Chondrocyte (in vitro differentiated cells): Measurements from ENCODE around the gene AKAP13. TPM values are rescaled to one million over a fixed set of nuclear protein-coding genes. Genes with fewer than 3 reads are reported as not detected.

Experiments used
- DNase-seq: peaks from one replicate; pipeline ENCODE4 v3.0.0; 2021; ENCODE audit warnings: mixed read lengths, low spot score
- H3K27ac Mint-ChIP-seq: one replicate; pipeline ENCODE4 v1.8.0; 2021; ENCODE audit warnings: mild to moderate bottlenecking, moderate library complexity, mixed read lengths; ENCODE audit not compliant: unreplicated experiment
- H3K27me3 Mint-ChIP-seq: 2 replicates; pipeline ENCODE4 v1.8.0; 2021; ENCODE audit warnings: low read depth, mixed read lengths
- H3K36me3 Mint-ChIP-seq: 2 replicates; pipeline ENCODE4 v1.8.0; 2021; ENCODE audit warnings: low read depth, mixed read lengths
- H3K4me1 Mint-ChIP-seq: 2 replicates; pipeline ENCODE4 v1.8.0; 2021; ENCODE audit warnings: low read depth, mild to moderate bottlenecking, mixed read lengths
- H3K4me3 Mint-ChIP-seq: one replicate; pipeline ENCODE4 v1.8.0; 2021; ENCODE audit warnings: mild to moderate bottlenecking, moderate library complexity, mixed read lengths; ENCODE audit not compliant: unreplicated experiment
- H3K9me3 Mint-ChIP-seq: 2 replicates; pipeline ENCODE4 v1.8.0; 2021; ENCODE audit warnings: low read depth, mixed read lengths
- total RNA-seq: library from RNA; stranded (reverse); gene quantifications from 3 replicates; pipeline ENCODE4 v1.2.1, GENCODE V29; 2021
- TF ChIP-seq, protein P1 (sequence below): fragments of 200-600 bp; sonication (generic); IDR thresholded peaks from 2 replicates; pipeline ENCODE4 v1.5.0; 2021; ENCODE audit warnings: antibody characterized with exemption, mild to moderate bottlenecking, moderate library complexity

Gene AKAP13
- total RNA-seq, 1 donor from 2014 or later: 80.6 TPM

- TF ChIP-seq, protein P1, sequence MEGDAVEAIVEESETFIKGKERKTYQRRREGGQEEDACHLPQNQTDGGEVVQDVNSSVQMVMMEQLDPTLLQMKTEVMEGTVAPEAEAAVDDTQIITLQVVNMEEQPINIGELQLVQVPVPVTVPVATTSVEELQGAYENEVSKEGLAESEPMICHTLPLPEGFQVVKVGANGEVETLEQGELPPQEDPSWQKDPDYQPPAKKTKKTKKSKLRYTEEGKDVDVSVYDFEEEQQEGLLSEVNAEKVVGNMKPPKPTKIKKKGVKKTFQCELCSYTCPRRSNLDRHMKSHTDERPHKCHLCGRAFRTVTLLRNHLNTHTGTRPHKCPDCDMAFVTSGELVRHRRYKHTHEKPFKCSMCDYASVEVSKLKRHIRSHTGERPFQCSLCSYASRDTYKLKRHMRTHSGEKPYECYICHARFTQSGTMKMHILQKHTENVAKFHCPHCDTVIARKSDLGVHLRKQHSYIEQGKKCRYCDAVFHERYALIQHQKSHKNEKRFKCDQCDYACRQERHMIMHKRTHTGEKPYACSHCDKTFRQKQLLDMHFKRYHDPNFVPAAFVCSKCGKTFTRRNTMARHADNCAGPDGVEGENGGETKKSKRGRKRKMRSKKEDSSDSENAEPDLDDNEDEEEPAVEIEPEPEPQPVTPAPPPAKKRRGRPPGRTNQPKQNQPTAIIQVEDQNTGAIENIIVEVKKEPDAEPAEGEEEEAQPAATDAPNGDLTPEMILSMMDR: no peak
- DNase-seq: peak; percentile 89
- H3K9me3 Mint-ChIP-seq: no peaks in the 10 kb centered on the region
- H3K4me3 Mint-ChIP-seq: no peak overlapping the region
- no peaks in the 10 kb centered on the region for H3K4me1 Mint-ChIP-seq
- no peaks in the 10 kb centered on the region for H3K36me3 Mint-ChIP-seq
- H3K27ac Mint-ChIP-seq: no peak overlapping the region
- H3K27me3 Mint-ChIP-seq: no peaks in the 10 kb centered on the region
These were observed 378.2 kb downstream of the AKAP13 start for GRCh38 chr15:85758655-85758978.

GRCh38 chr15:85759376-85759775 is 379.0 kb downstream of the AKAP13 start:
- Mint-ChIP-seq H3K4me1 (peaks cover 3% of the 10 kb centered on the region), H3K9me3 (no peaks in the 10 kb centered on the region), H3K27ac (no peak overlapping the region), H3K4me3 (no peak overlapping the region), H3K36me3 (no peaks in the 10 kb centered on the region), H3K27me3 (no peaks in the 10 kb centered on the region)
- TF ChIP-seq, protein P1: no peak
- peak; percentile 91 for DNase-seq

GRCh38 chr15:85760049-85760448 is 379.6 kb downstream of the AKAP13 start:
- no peak overlapping the region for H3K27ac Mint-ChIP-seq
- H3K4me1 Mint-ChIP-seq: peaks cover 8% of the 10 kb centered on the region
- peak; percentile 77 for DNase-seq

DNA sequence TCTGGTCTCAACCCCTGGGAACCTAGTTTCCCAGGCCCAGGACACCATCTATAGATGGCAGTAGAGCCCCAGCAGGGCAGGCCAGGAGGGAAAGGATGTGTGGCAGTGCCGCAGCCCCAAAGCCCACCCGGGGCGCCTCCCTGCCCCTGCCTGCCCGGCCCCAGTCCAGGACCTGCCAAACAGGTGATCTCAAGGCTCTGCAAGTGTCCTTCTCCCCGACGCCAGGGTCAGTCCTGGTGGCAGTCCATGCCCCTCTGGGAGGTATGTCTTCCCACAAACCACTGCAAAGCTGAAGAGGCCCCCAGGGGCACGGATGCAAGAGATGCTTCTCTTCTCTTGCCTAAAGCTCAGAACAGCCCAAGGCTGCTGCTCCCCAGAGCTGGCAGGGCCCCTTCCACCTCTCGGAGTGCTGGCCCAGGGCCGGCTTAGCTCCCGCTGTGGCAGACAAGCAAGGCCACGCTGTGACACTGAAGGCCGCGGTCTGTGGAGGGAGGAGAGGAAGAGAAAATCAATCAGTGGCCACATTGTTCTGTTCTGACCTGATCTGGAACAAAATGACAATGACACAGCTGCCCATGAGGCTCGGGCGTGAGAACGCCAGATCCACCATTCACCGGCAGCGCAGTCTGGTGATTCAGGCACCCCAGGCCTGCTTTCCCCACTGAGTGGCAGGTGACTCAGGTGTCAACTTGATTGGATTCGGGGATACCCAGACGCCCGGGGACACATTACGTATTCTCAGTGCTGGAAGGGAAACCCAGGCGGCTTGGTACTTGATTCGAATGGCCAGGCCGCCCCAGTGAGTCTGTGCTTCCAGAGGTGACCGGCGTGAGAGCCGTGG is 380.3 kb downstream of the AKAP13 start:
- H3K4me1 Mint-ChIP-seq: peaks cover 8% of the 10 kb centered on the region
- no peaks in the 10 kb centered on the region for H3K36me3 Mint-ChIP-seq
- no peaks in the 10 kb centered on the region for H3K27me3 Mint-ChIP-seq
- H3K27ac Mint-ChIP-seq: no peak overlapping the region
- DNase-seq: no peak
- no peak overlapping the region for H3K4me3 Mint-ChIP-seq
- no peaks in the 10 kb centered on the region for H3K9me3 Mint-ChIP-seq
- TF ChIP-seq, protein P1: peak; percentile 45

More at GRCh38 chr15:85760049-85760448, 379.6 kb downstream of the AKAP13 start:
- TF ChIP-seq, protein P1: no peak
- no peaks in the 10 kb centered on the region for H3K9me3 Mint-ChIP-seq
- H3K36me3 Mint-ChIP-seq: no peaks in the 10 kb centered on the region
- H3K4me3 Mint-ChIP-seq: no peak overlapping the region
- no peaks in the 10 kb centered on the region for H3K27me3 Mint-ChIP-seq

DNA sequence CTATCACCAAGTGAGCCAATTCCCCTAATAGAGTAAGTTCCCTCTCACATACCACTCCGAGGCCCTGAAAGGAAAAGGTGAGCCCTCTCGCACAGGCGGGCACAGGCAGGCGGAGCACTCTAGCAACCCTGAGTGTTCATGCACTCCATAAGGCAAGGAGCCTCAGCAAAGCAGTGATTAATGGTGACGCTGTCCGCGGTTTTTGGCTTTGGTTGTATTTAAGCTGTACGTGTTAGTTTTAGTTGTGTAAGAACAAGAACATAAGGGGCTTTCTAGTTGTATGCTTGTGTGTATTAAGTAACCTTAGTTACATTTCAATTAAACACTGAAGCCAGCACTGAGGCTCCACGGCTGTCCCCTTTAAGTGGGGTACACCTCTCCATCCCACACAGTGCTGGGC is 381.2 kb downstream of the AKAP13 start:
- no peak for DNase-seq
- Mint-ChIP-seq H3K36me3 (no peaks in the 10 kb centered on the region), H3K27ac (no peak overlapping the region), H3K4me1 (peaks cover 16% of the 10 kb centered on the region), H3K9me3 (no peaks in the 10 kb centered on the region), H3K4me3 (no peak overlapping the region), H3K27me3 (no peaks in the 10 kb centered on the region)
- TF ChIP-seq, protein P1: no peak
